ENCODE data around the gene TBC1D3H. TPM values are rescaled to one million over a fixed set of nuclear protein-coding genes. Genes with fewer than 3 reads are reported as not detected.

TBC1D3H gene
- not detected for total RNA-seq

DNA sequence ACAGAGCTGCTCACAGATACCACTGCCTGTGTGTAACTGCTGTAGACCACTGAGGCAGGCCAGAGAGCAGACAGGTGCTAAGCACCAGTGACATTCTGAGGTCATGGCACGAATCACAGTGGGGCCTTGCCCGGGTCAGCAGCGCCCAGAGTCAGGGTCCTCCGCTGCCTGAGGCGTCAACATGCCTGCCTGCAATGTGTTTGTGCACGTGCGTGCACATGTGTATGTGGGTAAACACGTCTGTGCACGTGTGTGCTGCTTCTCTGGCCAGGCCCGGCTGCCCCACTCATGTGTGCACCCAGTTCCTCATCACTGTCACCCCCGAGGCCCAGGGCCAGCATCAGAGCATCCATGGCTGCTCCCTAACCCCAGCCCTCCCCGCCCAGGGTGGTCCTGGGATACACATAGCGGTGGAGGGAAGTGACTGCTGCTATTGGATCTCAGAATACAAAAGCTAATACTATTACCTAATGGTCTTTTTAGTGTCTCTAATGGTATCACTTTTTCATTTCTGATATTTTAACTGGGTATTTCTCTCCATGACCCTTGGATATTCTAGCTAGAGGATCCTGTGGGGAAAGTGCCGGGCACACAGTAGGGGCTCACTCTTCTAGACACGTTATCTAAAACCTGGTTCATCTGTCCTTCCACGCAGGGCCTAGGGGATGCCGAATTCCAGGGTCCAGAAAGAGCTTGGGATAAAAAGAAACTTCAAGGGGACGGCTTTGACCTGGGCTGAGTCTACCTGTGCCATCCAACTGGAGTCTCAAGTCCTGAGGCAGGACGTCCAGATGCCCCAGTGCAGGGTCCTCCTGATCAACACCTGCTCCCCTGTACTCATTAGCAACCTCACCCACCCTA lies at the start of gene TBC1D3H:
TBC1D3H (minus strand) TSS at position 51 of the 861 bp plus-strand sequence. CDS start 1,540 bp downstream, outside the sequence.

Small RNA genes within 50 kb of the gene (small RNA-seq; reads per million reads assigned to genes)
- gene RNU6-1192P, result not detected

Other genes starting within 250 kb of the TBC1D3H start
- gene TBC1D3B, start 211.8 kb downstream of the TBC1D3H start, total RNA-seq, result 0.69 TPM
- gene CCL3L1, start 191.7 kb downstream of the TBC1D3H start, total RNA-seq, result 1.4 TPM
- gene CCL4L2, start 177.4 kb downstream of the TBC1D3H start, total RNA-seq, result 0.46 TPM
- not detected for gene TBC1D3I, start 123.9 kb downstream of the TBC1D3H start, total RNA-seq
- not detected for gene TBC1D3G, start 64.6 kb downstream of the TBC1D3H start, total RNA-seq
- 55.1 TPM for gene ZNHIT3, start 98.2 kb upstream of the TBC1D3H start, total RNA-seq
- gene MYO19, start 146.4 kb upstream of the TBC1D3H start, total RNA-seq, result 54.0 TPM
- 9.9 TPM for gene PIGW, start 146.6 kb upstream of the TBC1D3H start, total RNA-seq
- 70.8 TPM for gene GGNBP2, start 156.5 kb upstream of the TBC1D3H start, total RNA-seq
- gene DHRS11, start 203.4 kb upstream of the TBC1D3H start, total RNA-seq, result 12.7 TPM
- 2.8 TPM for gene MRM1, start 213.1 kb upstream of the TBC1D3H start, total RNA-seq

Measured in diencephalon (tissue), 1 donor.